ENCODE results near the gene DCDC2.

Gene DCDC2

DNA sequence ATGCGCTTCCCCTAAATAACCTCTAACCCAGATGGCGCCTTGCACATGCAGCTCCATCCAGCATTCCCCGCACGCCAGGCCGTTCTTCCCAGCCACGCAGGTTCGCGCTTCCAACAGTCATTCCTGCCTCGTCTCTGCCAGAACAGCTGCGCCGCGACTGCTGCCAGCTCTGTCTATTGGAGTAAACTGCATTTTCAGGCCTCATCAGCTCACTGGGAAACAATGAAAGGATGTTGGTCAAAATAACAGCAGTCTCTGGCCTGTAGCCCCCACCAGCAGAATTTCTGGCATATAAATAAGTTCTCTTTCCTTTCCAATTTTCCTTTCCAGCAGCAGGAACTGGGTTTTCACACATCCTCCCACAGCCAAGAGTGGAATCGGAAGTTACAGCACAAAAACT, 217.3 kb downstream of the DCDC2 start:
- DNase-seq = no peak

- no peak for DNase-seq
These were observed 218.2 kb downstream of the DCDC2 start for GRCh38 chr6:24139639-24140038.

DNA sequence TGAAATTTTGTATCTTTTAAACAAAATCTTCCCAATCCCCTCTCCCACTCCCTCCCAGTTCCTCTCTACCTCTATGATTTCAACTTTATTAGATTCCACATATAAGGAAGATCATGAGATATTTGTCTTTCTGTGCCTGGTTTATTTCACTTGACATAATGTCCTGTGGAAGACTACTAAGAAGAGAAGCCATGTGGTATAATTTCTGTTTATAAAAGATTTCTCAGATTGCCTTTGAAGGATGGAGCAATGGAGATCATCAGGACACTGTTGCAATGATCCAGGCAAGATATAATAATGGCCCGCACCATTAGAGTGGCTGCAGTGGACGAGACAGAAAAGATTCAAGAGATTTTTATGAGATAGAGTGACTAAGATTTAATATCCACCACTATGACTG, 218.8 kb downstream of the DCDC2 start:
- no peak for DNase-seq

DNA sequence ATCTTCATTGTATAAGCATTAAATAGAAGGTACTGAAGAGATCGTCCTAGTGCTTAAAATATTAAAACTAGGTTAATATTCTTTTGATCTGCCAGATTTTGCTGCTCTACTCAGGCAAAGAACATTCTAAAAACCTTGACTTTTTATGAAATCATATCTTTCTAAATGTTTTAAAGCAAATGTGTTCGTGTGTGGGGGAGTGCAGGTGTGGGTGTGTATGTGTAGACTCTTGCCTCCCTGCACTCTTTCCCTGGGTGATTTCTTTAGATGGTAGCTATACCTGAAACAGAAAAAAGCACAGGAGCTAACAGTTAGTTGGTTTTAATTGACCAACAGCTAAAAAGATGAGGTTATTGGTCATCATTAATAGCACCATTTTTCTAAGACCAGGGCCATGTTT, 226.1 kb downstream of the DCDC2 start:
- no peak for DNase-seq

DNA sequence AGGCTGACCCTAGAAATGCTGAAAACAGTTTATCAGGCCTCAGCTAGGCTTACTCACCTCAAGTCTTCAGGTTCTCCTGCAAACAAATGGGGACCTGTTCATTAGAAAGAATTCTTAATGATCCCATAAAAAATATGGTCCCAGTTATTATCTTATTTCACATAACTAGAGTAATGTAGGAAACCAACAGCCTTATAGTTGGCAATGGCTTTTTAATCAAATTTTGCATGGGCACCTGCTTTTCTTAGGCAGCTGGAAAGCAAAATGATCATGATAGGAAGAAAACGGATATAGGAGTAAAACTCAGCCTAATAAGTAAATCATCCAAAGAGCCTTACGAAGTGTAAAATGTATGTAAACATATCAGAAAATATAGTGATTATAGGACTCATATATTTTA, 230.5 kb downstream of the DCDC2 start:
- no peak for DNase-seq

DNA sequence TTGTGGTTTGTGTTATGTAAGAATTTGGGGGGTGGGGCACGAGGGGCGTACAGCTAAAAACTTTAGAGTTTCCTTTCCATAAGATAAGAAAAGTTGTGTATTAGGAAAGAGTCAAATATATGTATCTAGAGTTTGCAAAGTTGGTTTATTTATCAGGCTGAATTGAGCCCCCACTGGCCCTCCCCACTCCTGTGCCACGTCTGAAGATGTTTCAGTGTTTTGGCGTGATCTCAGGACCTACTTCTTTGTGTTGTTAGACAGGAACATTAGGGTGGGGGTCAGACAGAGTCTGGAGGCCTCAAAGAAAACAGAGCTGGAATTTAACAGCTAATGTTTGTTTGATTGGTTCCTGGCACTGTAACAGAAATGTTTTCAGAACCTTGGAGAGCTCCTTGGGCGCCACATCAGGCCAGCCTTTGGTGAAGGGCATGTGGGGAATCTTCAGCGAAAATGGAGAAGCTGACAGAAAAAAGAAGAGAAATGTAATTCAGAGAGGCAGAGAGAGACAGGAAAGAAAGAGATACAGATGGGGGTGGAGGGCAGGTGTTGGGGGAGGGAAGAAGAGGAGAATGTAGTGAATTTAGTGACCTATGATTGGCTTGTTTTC, 231.2 kb downstream of the DCDC2 start:
- DNase-seq = peak; percentile 60 to 70

GRCh38 chr6:24125980-24126379, 231.9 kb downstream of the DCDC2 start, which contains the start of gene NRSN1:
Gene NRSN1 (plus strand): TSS chr6:24126215. CDS start chr6:24134328, 8,113 bp downstream.
- DNase-seq = no peak

GRCh38 chr6:24122139-24122538, 235.7 kb downstream of the DCDC2 start:
- no peak for DNase-seq
